SK-N-DZ (cell line): Measurements from ENCODE around the gene ELAVL1.

Experiments
- DNase-seq: peaks from one replicate; pipeline ENCODE4 v3.0.0-alpha.2; 2015; ENCODE audit warnings: low spot score

Gene ELAVL1

GRCh38 chr19:8021374-8021773, 15.9 kb upstream of the ELAVL1 start:
- no peak for DNase-seq

GRCh38 chr19:8020681-8021080, 15.2 kb upstream of the ELAVL1 start:
- DNase-seq = no peak

GRCh38 chr19:8017808-8018207, 12.4 kb upstream of the ELAVL1 start:
- DNase-seq = no peak

GRCh38 chr19:8004723-8005513, 523 bp downstream of the ELAVL1 start:
- DNase-seq = no peak

- DNase-seq = no peak
Measured at GRCh38 chr19:8004001-8004400, 1.4 kb downstream of the ELAVL1 start.

GRCh38 chr19:8001995-8002849, 3.2 kb downstream of the ELAVL1 start:
- peak; percentile 64 for DNase-seq

- no peak for DNase-seq
Measured at GRCh38 chr19:8001651-8001994, 3.8 kb downstream of the ELAVL1 start.

- no peak for DNase-seq
Measured at GRCh38 chr19:8000298-8001038, 5.0 kb downstream of the ELAVL1 start.

GRCh38 chr19:7999376-7999775, 6.1 kb downstream of the ELAVL1 start:
- DNase-seq = no peak

- DNase-seq = no peak
Measured at GRCh38 chr19:7997809-7998480, 7.5 kb downstream of the ELAVL1 start.

GRCh38 chr19:7996883-7997282, 8.6 kb downstream of the ELAVL1 start:
- no peak for DNase-seq

- no peak for DNase-seq
Measured at GRCh38 chr19:7995810-7996158, 9.7 kb downstream of the ELAVL1 start.

GRCh38 chr19:7994928-7995809, 10.3 kb downstream of the ELAVL1 start:
- no peak for DNase-seq

- no peak for DNase-seq
Measured at GRCh38 chr19:7994114-7994513, 11.3 kb downstream of the ELAVL1 start.

GRCh38 chr19:7993560-7993959, 11.9 kb downstream of the ELAVL1 start:
- no peak for DNase-seq

GRCh38 chr19:7992575-7992974, 12.9 kb downstream of the ELAVL1 start:
- no peak for DNase-seq

- DNase-seq = no peak
Measured at GRCh38 chr19:7989071-7989575, 16.3 kb downstream of the ELAVL1 start.

- no peak for DNase-seq
Measured at GRCh38 chr19:7988307-7988706, 17.1 kb downstream of the ELAVL1 start.

- no peak for DNase-seq
Measured at GRCh38 chr19:7987114-7987768, 18.2 kb downstream of the ELAVL1 start.
